ENCODE measurements around the gene CXCL1. TPM values are rescaled to one million over a fixed set of nuclear protein-coding genes. Genes with fewer than 3 reads are reported as not detected.

The CXCL1 gene
- total RNA-seq, 1 donor from 2014 or later, result 0.72 TPM

GRCh38 chr4:73828956-73829355 lies 40.2 kb upstream of the CXCL1 start:
- H3K27me3 Mint-ChIP-seq (ENCODE audit: low read depth), result peaks cover 21% of the 10 kb centered on the region
- H3K27ac Mint-ChIP-seq (ENCODE audit: unreplicated experiment), result no peak overlapping the region
- peaks cover 15% of the 10 kb centered on the region for H3K9me3 Mint-ChIP-seq (ENCODE audit: low read depth)
- TF ChIP-seq CTCF (IDR thresholded peaks at IDR 0.05), result no peak
- no peak overlapping the region for H3K4me3 Mint-ChIP-seq (ENCODE audit: unreplicated experiment)
- no peak for DNase-seq (ENCODE audit: low spot score)
- peaks cover 12% of the 10 kb centered on the region for H3K4me1 Mint-ChIP-seq (ENCODE audit: low read depth)
- peaks cover 4% of the 10 kb centered on the region for H3K36me3 Mint-ChIP-seq (ENCODE audit: low read depth)

GRCh38 chr4:73831569-73831968 lies 37.6 kb upstream of the CXCL1 start:
- H3K27ac Mint-ChIP-seq (ENCODE audit: unreplicated experiment), result no peak overlapping the region
- peaks cover 15% of the 10 kb centered on the region for H3K27me3 Mint-ChIP-seq (ENCODE audit: low read depth)
- peaks cover 15% of the 10 kb centered on the region for H3K9me3 Mint-ChIP-seq (ENCODE audit: low read depth)
- H3K4me1 Mint-ChIP-seq (ENCODE audit: low read depth), result peaks cover 14% of the 10 kb centered on the region
- no peak overlapping the region for H3K4me3 Mint-ChIP-seq (ENCODE audit: unreplicated experiment)
- no peak for TF ChIP-seq CTCF (IDR thresholded peaks at IDR 0.05)
- peaks cover 4% of the 10 kb centered on the region for H3K36me3 Mint-ChIP-seq (ENCODE audit: low read depth)
- DNase-seq (ENCODE audit: low spot score), result no peak

- peaks cover 3% of the 10 kb centered on the region for H3K9me3 Mint-ChIP-seq (ENCODE audit: low read depth)
Measured at GRCh38 chr4:73832651-73833237, 36.4 kb upstream of the CXCL1 start.

GRCh38 chr4:73836373-73837279 lies 32.6 kb upstream of the CXCL1 start, which contains the start of gene CXCL6:
Gene CXCL6, plus strand, starts transcription at chr4:73836678. Its CDS starts 73 bp downstream, at chr4:73836751.
- H3K27ac Mint-ChIP-seq (ENCODE audit: unreplicated experiment), result no peak within 1 kb of the TSS
- H3K4me3 Mint-ChIP-seq (ENCODE audit: unreplicated experiment), result peak within 1 kb of the TSS; percentile 54
- no peak for TF ChIP-seq CTCF (IDR thresholded peaks at IDR 0.05)
- peak; percentile 77 for DNase-seq (ENCODE audit: low spot score)
- peaks cover 3% of the 10 kb centered on the region for H3K36me3 Mint-ChIP-seq (ENCODE audit: low read depth)
- peaks cover 15% of the 10 kb centered on the region for H3K4me1 Mint-ChIP-seq (ENCODE audit: low read depth)
- H3K27me3 Mint-ChIP-seq (ENCODE audit: low read depth), result peaks cover 29% of the 10 kb centered on the region
- no peaks in the 10 kb centered on the region for H3K9me3 Mint-ChIP-seq (ENCODE audit: low read depth)

More at GRCh38 chr4:73832651-73833237, 36.4 kb upstream of the CXCL1 start:
- Mint-ChIP-seq H3K27ac (ENCODE audit: unreplicated experiment) (no peak overlapping the region), H3K4me3 (ENCODE audit: unreplicated experiment) (no peak overlapping the region), H3K36me3 (ENCODE audit: low read depth) (peaks cover 3% of the 10 kb centered on the region), H3K27me3 (ENCODE audit: low read depth) (peaks cover 23% of the 10 kb centered on the region), H3K4me1 (ENCODE audit: low read depth) (peaks cover 20% of the 10 kb centered on the region)
- DNase-seq (ENCODE audit: low spot score), result no peak
- TF ChIP-seq CTCF (IDR thresholded peaks at IDR 0.05), result no peak

- TF ChIP-seq CTCF (IDR thresholded peaks at IDR 0.05), result no peak
- Mint-ChIP-seq H3K4me1 (ENCODE audit: low read depth) (peaks cover 8% of the 10 kb centered on the region), H3K27me3 (ENCODE audit: low read depth) (peaks cover 42% of the 10 kb centered on the region), H3K9me3 (ENCODE audit: low read depth) (no peaks in the 10 kb centered on the region), H3K36me3 (ENCODE audit: low read depth) (peaks cover 3% of the 10 kb centered on the region), H3K4me3 (ENCODE audit: unreplicated experiment) (no peak overlapping the region), H3K27ac (ENCODE audit: unreplicated experiment) (no peak overlapping the region)
- DNase-seq (ENCODE audit: low spot score), result no peak
Measured at GRCh38 chr4:73839071-73839470, 30.1 kb upstream of the CXCL1 start.

Measured in chondrocyte (in vitro differentiated cells).